HL-60 (cell line): Measurements from ENCODE around the gene PTPN23.
"Not testable (repeated sequence)": the region's sequence is repeated elsewhere in the genome, so short reads cannot be mapped to it uniquely, and the experiment has no call there.

Experiments
- DNase-seq, 2 experiments: peaks; one replicate each; pipeline ENCODE4 v3.0.0-alpha.2; 2010 to 2020; ENCODE audit warnings: low read depth in 1 of 2, low spot score in 1 of 2
- H3K27ac ChIP-seq: fragments of 250-450 bp; sonication (Bioruptor Pico); replicated peaks from 2 replicates; pipeline ENCODE4 v1.5.1; 2020; ENCODE audit warnings: mild to moderate bottlenecking, moderate library complexity
- H3K27me3 ChIP-seq: fragments of 250-450 bp; sonication (Bioruptor Pico); 2 replicates; pipeline ENCODE4 v1.5.1; 2021; ENCODE audit warnings: mild to moderate bottlenecking, moderate library complexity; ENCODE audit not compliant: insufficient read depth, poor library complexity, severe bottlenecking
- H3K4me3 ChIP-seq: replicated peaks from 2 replicates; pipeline ENCODE4 v1.5.1; 2011; ENCODE audit warnings: mild to moderate bottlenecking, control low read depth, low read length; ENCODE audit not compliant: insufficient read depth
- GABPA ChIP-seq: IDR thresholded peaks from 2 replicates; pipeline ENCODE4 v1.6.1; 2012; ENCODE audit warnings: low read depth
- POLR2AphosphoS5 ChIP-seq: IDR thresholded peaks from 2 replicates; pipeline ENCODE4 v1.6.1; 2012; ENCODE audit warnings: low read depth
- REST ChIP-seq: IDR thresholded peaks from 2 replicates; pipeline ENCODE4 v1.6.1; 2012; ENCODE audit warnings: low read depth; ENCODE audit not compliant: insufficient replicate concordance
- SPI1 ChIP-seq: IDR thresholded peaks from 2 replicates; pipeline ENCODE4 v1.6.1; 2012; ENCODE audit warnings: low read depth, mild to moderate bottlenecking, borderline replicate concordance
- TF ChIP-seq, protein P1 (sequence below): IDR thresholded peaks from one replicate; pipeline ENCODE4 v1.5.1; 2011; ENCODE audit warnings: low read length, control low read depth, inconsistent platforms; ENCODE audit not compliant: insufficient read depth

PTPN23 gene

GRCh38 chr3:47355010-47355409, 25.8 kb upstream of the PTPN23 start:
- H3K27ac ChIP-seq, result no peak overlapping the region
- TF ChIP-seq POLR2AphosphoS5 (no peak), GABPA (no peak), REST (no peak), SPI1 (no peak)
- TF ChIP-seq, protein P1, sequence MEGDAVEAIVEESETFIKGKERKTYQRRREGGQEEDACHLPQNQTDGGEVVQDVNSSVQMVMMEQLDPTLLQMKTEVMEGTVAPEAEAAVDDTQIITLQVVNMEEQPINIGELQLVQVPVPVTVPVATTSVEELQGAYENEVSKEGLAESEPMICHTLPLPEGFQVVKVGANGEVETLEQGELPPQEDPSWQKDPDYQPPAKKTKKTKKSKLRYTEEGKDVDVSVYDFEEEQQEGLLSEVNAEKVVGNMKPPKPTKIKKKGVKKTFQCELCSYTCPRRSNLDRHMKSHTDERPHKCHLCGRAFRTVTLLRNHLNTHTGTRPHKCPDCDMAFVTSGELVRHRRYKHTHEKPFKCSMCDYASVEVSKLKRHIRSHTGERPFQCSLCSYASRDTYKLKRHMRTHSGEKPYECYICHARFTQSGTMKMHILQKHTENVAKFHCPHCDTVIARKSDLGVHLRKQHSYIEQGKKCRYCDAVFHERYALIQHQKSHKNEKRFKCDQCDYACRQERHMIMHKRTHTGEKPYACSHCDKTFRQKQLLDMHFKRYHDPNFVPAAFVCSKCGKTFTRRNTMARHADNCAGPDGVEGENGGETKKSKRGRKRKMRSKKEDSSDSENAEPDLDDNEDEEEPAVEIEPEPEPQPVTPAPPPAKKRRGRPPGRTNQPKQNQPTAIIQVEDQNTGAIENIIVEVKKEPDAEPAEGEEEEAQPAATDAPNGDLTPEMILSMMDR, result no peak
- DNase-seq, result no peak

GRCh38 chr3:47356201-47356600, 24.6 kb upstream of the PTPN23 start:
- no peak for DNase-seq
- TF ChIP-seq, protein P1, result no peak
- no peak for TF ChIP-seq POLR2AphosphoS5
- no peak for TF ChIP-seq SPI1
- no peak for TF ChIP-seq REST
- TF ChIP-seq GABPA, result no peak
- no peaks in the 10 kb centered on the region for H3K27me3 ChIP-seq
- H3K27ac ChIP-seq, result no peak overlapping the region
- no peak overlapping the region for H3K4me3 ChIP-seq

More at GRCh38 chr3:47355010-47355409, 25.8 kb upstream of the PTPN23 start:
- no peak overlapping the region for H3K4me3 ChIP-seq
- no peaks in the 10 kb centered on the region for H3K27me3 ChIP-seq

- H3K27ac ChIP-seq, result no peak overlapping the region
- DNase-seq, result no peak
- no peak overlapping the region for H3K4me3 ChIP-seq
- H3K27me3 ChIP-seq, result no peaks in the 10 kb centered on the region
- TF ChIP-seq SPI1, result no peak
- TF ChIP-seq POLR2AphosphoS5, result no peak
- TF ChIP-seq, protein P1, result no peak
- no peak for TF ChIP-seq REST
- no peak for TF ChIP-seq GABPA
Measured at GRCh38 chr3:47359323-47359722, 21.5 kb upstream of the PTPN23 start.

DNA sequence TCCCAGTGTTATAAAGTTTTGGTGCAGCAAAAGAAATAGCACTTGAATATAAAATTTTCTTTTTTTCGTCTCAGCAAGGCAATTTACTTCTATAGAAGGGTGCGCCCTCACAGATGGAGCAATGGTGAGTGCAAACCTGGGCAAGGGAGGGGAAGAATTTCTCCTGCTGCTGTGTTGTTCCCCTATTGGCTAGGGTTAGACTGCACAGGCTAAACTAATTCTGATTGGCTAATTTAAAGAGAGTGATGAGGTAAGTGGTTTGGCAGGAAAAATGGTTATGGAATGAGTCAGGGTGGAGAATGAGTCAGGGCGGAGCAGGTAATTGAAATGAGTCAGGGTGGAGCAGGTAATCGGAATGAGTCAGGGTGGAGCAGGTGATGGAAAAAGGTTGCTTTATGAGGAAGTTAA, 20.7 kb upstream of the PTPN23 start:
- DNase-seq, H3K27ac ChIP-seq, H3K27me3 ChIP-seq, H3K4me3 ChIP-seq: not testable (repeated sequence)
